ENCODE results near the gene GPR34.
A peak's percentile ranks its signal among the peaks of the same experiment; 100 is the strongest.
"Not testable (repeated sequence)": the region's sequence is repeated elsewhere in the genome, so short reads cannot be mapped to it uniquely, and the experiment has no call there.

The GPR34 gene

DNA sequence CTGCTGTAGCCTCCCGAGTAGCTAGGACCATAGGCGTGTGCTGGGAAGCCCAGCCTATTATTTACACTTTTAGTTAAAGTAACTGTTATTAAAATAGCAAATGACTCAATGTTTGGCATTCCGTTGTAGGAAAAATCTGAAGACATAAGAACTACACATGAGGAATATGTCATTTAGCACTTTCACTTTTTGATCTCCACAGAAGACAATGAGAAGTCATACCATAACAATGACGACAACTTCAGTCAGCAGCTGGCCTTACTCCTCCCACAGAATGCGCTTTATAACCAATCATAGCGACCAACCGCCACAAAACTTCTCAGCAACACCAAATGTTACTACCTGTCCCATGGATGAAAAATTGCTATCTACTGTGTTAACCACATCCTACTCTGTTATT is 6.7 kb downstream of the GPR34 start:
- DNase-seq = peak in 1 of 2 donors; percentile 2

DNA sequence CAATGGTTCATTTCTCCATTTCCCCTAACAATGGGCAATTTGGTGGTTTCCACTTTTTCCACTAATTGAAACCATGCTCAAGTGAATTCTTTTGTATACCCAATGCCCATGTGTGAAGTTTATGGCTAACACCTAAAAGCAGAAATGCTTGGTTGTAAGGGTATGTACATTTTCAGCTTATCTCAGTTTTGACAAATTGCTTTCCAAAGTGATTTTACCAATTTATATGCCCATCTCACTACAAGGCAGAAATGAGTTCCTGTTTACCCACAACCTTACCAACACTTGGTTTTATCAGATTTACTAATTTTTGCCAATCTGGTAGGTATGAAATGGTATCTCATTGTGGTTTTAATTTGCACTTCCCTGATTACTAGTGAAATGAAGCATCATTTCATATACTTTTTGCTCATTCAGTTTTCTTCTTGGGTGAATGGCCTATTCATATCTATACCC is 14.8 kb downstream of the GPR34 start:
- DNase-seq = no peak

DNA sequence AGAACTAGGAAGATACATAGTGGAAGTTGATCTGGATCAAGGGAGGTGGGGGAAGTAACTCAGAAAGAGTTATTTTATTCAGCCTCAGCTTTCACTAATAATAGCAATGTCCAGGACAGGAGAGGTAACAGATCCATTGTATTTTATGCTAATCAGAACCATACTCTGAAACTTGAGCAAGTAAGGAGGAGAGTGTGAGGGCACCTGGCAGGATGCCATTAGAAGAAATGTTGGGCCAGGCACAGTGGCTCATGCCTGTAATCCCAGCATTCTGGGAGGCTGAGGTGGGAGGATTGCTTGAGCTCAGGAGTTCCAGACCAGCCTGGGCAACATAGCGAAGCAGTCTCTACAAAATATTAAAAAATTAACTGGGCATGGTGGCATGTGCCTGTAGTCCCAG is 16.3 kb downstream of the GPR34 start:
- no peak for DNase-seq

DNA sequence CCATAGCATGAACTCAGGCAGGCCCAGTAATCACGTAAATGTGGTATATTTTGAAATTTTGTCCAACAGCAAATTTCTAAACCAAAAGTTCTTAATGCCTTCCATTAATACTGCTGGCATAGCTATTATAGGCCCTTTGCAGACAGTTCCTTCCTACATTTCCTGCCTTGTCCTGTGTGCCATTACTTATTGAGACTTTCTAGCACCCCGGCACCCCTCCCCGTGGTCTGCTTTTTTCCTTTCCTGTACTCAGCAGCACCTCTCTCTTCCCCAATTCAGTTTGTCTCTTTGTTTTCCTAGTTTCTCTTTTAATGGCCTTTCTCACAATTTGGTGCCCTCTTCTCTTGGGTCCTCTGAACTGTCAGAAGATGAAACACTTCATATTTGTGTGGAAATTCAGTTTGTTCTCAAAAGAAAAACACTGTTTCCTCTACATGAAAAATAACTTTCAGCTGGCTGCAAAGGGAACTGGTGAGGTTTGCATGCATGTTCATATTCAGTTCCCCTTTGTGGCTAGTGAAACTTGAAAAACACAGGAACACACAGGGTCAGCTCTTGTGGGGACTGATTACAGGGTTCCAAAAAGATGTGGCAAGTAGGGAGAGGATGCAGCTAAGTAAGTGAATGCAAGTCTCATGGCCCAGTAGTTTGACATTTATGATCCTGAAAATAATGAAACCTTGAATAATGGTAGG is 17.1 kb downstream of the GPR34 start:
- no peak for DNase-seq

DNA sequence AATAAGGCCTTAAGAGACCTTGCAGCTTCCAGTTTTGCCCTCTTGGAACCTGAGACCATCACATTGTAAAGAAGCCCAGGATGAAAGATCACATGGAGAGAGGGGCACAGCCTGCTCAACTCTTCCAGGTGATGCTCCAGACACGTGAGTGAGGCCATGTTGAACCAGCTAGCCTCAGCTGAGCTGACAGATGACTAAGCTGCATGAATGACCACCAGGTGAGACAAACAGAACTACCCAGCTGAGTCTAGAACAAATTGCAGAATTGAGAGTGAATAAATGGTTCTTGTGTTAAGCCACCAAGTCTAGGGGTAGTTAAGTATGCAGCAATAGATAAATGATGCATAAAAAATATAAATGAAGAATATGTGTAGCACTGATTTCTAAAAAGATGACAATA is 18.4 kb downstream of the GPR34 start:
- no peak for DNase-seq

DNA sequence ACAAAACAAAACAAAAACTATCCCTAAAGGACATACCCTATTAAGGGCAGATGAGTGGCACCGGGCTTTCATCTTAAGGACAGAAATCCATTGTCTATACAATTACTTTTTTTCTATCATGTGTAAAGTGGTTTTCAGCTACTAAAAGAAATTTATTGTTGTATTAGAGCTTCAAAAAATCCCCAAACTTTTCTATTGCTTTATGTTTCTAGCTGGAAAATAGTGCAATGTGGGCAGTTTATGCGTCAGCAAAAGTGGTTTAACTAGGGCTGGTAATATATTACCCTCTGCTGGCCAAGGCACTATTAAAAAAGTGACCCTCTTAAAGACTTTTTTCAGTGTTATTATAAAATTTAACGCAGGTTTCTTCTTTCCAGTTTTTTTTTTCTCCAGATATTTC is 19.7 kb downstream of the GPR34 start:
- no peak for DNase-seq

DNA sequence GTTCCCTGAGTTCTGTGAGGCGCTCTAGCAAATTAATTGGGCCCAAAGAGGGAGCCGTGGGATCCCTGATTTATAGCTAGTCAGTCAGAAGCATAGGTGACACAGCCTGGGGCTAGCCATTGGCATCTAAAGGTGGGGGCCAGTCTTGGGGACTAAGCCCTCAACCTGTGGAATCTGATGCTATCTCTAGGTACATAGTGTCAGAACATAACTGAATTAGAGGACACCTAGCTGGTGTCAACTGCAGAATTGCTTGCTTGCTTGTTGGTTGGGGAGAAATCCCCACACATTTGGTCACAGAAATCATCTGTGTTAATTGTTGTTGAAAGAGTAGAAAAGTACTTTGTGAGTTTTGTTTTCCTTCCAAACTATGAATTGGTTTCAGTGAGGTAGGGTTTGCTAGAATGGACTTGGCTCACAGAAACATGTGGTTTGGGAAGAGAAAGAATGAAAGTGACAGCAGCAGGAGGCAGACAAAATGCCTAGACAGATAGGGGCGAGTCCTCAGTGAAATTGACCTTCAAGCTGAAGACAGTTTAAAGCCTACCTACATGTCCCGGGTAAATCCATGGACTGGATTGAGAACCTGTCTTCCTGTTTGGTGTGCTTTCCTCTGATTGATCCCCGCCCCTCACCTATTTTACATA is 22.4 kb downstream of the GPR34 start:
- DNase-seq = no peak

DNA sequence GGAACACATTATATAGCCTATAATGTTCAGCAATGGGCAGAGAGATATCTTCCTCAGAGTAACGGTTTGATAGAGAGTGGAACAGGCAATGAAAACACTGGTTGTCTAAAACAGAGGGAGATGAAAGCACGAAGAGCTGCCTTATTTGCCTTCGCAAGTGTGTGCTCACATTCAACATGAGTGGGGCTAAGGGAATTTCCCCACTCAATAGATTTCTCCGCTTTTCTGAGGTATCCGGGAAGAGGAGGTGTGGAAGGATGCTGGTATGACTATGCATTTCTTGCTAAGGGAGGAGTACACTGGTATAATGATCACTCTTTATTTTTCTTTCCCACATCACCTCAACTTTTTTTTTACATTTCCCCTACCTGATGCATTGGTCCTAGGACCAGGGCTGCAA is 27.4 kb downstream of the GPR34 start:
- no peak for DNase-seq

DNA sequence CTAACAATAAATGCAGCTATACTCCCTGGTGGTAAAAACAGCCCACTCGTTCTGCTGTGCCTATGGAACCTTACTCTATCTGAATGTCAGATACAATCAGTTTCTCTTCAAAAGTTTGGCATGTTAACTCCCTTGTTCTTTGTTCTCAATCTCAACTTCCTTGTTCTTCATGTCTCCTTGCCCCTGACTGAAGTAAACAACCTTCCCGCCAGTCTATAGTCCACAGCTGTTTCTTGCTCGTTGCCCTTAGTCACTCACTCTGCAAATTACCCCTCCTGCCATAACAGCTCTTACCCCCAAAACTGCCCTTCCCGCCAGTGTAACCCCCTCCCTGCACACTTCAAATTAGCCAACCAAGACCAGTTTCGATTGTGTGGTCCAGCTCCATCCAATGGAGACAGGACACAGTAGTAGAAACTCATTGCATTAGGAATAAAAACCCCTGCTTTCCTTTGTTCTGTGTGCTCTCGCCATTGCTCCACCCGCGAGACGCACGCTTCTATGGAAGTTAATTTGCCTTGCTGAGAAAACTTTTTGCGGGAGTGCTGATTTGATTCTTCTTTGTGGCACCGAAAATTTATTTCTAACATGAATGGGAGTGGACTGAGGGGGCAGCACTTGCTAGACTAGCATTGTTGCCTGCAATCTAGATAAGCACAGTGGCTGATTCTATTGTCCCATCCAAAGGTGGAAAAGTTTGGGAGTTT is 28.1 kb downstream of the GPR34 start:
- no peak for DNase-seq

DNA sequence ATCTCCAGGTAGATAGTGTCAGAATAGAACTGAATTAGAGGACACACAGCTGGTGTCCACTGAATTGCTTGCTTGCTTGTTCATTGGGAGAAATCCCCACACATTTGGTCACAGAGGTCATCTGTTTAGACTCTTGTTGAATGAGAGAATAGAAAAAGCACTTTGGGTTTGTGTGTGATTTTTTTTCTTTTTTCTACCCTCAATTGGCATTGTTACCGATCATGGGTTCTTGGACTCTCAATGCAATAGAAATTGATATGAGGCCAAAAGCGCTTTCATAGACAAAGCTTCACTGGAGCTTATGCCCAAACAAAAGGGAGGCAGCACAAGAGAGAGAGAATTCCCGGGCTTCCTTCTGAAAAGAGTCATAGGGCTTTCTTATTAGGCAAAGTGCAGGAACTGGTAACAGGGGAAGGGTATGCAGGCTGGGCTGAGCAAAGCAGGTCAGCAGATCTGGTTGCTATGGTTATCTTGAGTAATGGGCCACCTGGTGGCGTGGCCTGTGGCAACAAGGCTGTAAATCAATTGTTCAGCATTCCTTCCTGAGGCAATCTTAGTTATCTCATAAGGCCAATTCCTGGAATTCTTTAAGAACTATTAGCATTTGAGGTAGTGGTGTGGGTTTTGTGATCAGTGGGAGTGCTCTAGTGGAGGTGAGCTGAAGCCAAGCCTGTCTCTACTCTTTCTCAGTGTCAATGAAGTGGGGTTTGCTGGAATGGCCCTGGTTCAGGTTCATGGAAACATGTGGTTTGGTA is 29.9 kb downstream of the GPR34 start:
- DNase-seq = no peak

DNA sequence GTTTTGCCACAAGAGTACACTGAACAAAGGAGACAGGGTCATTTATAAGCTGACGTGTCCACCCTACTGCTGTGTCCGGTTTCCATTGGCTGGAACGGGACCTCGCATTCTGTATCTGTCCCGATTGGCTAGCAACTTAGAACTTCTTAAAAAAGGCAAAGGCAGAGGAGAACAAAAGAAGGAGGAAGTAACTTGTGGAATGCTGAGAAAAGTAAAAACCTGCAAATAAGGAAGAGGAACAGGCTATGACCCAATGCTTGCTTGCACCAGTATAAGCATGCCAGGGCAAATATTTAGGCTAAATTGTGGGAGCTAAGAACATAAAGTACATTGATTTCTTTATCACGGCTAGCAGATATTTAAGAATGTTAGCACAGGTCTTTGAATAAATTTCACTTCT is 30.8 kb downstream of the GPR34 start:
- DNase-seq = not testable (repeated sequence)

DNA sequence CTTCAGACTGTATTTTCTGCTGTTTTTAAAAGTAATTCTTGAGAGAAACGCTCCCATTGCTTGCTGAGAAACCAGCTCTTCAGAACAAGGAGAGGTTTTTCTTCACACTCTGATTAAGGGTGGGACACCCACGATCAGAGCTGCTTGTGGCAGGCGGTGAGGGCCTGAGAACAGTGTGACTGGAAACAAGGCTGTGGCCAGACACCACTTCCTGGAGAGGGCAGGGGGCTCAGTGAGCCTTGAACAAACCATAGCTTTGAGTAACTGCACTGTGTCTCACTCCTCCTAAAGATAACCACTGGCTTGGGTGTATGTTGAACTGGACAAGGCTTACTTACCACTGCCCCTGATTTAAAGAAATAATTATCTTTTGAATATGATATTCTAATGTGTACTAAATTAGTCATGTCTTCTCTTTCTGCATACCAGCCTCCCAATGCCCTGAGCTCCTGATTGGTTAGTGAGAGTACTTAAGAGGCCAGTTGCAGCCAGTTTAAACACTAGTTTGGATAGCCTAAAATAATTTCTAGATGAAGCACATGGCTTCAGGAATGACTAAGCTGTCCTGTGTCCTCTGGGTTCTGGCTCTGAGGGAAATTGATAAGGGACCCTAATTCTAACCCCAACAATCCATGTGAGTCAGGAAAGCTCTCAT is 31.5 kb downstream of the GPR34 start:
- peak; percentile 4 to 19 for DNase-seq

DNA sequence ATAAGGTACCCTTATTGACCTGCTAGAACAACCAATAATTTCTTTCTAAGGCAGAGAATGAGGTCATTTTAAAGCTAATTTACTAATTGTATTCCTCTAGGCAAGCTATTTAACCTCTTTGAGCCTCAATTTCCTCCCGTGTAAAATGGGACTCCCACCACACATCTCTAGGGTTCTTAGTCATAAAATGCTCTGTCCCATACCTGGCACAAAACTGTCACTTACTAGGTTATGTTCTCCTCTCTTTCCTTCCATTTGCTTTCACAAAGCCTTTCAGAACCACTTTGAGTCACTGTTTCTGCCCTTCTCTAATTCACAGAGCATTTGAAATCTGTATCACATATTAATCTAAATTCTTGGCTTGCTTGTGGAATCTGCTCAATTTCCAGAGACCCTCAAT is 32.8 kb downstream of the GPR34 start:
- DNase-seq = no peak

DNA sequence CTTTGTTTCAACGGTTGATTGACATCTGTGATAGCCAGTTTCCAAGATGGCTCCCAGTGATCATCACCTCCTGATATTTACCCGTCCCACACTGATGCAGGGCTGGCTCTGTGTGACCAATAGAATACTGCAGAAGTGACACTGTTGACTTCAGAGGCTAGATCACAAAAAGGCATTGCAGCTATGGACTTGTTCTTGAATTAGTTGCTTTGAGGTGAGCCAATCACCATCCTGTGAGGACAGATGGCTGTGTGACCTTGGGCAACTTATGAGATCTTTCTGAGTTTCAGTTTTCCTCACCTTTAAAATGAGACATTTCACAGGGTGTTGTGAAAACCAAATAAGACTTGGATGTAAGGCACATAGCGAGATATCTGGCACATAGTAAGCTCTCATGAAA is 33.4 kb downstream of the GPR34 start:
- no peak for DNase-seq

DNA sequence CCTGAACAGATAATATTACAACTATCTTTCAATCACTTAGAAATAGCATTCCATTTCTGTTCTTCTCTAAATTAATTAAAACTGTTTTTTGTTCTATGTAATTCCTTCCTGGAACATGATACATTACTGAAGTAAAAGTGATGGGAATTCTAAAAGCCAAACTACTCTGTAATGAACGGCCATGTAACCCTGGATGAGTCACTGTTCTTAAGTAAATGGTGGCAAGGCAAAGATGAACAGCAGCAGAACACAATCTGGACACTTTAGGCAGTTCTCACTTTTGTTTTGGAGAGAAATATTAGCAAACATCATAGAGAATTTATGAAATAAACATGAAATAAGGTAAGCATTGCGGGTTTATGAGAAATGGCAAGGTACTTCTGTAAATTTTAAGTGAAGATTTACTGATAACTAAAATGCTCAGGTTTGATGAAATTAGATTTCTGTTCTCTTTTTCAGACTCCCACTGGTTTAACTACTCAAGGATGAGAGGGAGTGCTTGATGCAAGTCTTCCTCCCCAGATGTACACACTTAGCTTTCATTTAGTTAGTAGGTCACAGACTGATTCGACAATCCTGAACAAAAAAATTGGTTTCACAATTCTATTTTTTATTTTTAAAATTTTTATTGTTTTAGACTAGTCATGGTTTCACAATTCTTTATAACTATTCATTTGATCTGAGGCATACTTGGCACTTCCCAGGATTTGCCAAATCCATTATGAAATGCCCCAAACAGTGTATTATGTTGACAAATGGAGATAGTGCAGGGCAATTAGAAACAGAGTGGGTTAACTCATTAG is 34.2 kb downstream of the GPR34 start:
- no peak for DNase-seq

DNA sequence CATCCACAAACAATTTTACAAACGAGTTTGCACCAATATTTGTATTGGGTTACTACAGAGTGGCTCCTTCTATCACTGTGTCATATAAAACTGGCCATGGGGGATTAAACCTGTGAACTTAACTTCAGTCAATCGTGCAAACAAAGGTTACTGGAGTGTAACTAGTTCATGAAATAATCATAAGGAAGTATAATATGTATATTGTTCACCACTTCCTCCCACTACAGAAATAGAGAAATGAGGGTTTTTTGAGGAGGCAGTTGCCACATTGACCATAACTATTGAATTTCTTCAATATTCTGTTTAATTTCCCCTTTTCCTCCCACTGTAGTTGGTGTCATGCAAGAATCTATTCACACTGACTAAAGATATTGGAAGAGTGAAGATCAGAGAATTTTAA is 35.1 kb downstream of the GPR34 start, which contains the start of gene GPR82:
TSS of gene GPR82 (plus strand) at position 356 of the 400 bp plus-strand sequence. CDS start 2,846 bp downstream, outside the sequence.
- no peak for DNase-seq

DNA sequence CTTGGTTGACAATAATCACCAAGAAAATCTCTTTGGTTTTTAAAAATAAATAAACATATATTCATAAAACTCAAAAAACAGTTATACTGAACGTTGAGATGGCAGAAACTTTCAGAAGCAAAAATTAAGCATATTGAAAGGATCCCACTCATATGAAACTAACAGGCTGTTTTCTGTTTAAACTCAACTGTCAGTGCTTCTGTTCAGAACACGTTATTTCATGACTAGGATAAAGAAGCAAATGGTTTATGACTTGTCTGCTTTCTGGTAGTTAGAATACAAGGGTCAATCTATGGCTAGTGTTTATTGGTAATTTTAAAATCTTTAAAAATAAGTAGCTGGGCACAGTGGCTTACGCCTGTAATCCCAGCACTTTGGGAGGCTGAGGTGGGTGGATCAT is 39.4 kb downstream of the GPR34 start:
- no peak for DNase-seq

DNA sequence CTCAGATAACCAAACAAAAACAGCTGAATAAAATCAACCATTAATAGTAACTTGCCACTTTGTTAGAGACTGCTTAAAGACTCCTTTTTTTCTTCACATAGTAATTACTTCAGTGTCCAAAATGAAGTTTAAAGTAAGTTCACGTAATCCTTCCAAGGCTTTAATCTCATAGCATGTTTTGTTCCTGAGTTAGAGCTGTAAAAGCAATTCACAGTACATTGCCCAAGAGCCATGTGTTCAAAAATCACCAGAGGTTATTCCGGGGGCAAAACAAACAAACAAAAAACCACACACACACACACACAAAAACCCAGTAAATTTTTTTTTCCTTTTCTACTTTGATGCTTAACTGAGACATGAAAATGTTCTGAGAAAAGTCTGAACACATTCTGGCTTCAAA is 41.3 kb downstream of the GPR34 start:
- no peak for DNase-seq

DNA sequence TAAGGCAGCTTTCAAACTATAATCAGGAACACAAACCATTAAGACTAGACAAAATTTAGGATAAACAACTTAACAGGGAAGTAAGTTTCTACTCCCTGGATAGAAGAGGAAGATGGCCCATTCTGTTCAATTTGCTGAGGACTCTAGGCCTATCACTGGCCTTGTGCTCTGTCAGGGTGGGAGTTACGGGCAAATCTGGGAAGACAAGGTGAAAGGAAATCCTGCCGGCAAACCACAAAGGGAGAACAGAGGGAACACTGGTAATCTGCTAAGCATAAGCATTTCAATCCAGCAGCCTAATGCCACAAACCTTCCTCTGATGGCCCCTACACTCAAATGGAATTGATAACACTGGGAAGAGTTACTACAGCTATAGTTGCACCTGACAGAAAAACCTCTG is 43.5 kb downstream of the GPR34 start:
- DNase-seq = no peak

DNA sequence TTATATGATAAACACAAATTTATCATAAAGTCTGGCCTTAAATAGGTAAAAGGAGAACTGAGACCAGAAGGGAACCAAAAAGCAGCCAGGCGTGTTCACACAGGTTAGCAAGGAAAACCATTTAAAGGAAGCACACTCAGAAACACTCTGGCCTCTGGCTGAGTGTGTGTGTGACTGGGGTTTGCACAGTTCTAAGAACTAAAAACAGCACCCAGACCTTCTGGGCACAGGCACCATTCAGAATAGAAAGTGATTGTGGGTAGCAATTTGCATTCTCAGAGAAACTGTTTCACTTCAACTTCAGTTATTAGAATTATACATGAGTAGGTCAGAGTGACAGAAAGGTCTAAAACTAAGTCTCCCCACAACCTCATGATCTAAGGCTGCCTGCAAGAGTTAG is 45.2 kb downstream of the GPR34 start:
- DNase-seq = no peak

DNA sequence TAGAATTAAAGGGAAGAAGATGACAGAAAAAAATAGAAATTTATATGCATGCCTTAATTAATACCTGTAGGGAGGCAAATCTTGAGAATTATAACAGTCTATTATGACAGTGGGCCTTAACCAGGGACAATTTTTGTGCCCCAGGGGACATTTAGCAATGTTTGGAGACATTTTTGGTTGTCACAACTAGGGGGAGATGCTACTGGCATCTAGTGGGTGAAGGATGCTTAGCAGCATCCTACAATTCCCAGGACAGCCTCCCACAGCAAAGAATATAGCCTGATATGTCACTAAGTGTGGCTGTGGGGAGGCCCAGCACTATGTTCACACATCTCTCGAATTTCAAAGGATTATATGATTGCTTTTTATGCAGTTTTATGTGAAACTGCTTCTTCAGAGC is 45.8 kb downstream of the GPR34 start:
- DNase-seq = no peak

DNA sequence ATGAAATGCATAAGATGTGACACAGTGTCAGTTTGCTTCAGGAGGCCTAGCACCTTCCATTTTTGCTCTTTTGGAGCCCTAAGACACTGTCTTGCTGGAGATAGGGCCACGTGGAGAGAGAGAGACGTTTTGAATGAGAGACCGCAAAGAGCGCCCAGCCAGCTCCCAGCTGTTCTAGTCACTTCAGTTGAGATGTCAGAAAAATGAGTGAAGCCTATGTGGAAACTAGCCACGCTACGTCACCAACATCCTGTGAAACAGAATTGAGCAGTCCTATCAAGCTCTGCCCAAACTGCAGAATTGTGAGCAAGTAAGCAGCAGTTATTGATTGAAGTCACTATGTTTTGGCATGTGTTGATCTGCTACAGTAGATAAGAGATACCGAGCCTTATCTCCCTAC is 48.3 kb downstream of the GPR34 start:
- DNase-seq = no peak

All from activated CD4-positive, alpha-beta T cell treated with anti-CD3 and anti-CD28 coated beads for 4 hours (primary cell).